H9 (cell line): ENCODE measurements around the gene OTUD3. TPM values are rescaled to one million over a fixed set of nuclear protein-coding genes. Genes with fewer than 3 reads are reported as not detected.

Source experiments
- DNase-seq: peaks from one replicate; pipeline ENCODE4 v3.0.0-alpha.2; 2017
- H2AFZ ChIP-seq: one replicate; pipeline ENCODE4 v1.6.1; 2013; ENCODE audit warnings: mild to moderate bottlenecking, low read length, control low read depth, moderate library complexity
- H2AK5ac ChIP-seq: 2 replicates; pipeline ENCODE4 v1.6.1; 2013; ENCODE audit warnings: low read length, control low read depth, mixed read lengths; ENCODE audit not compliant: insufficient read length
- H2BK120ac ChIP-seq: one replicate; pipeline ENCODE4 v1.6.1; 2013; ENCODE audit warnings: low read depth, mild to moderate bottlenecking, low read length, control low read depth, inconsistent platforms; ENCODE audit not compliant: poor library complexity, severe bottlenecking
- H2BK12ac ChIP-seq: 2 replicates; pipeline ENCODE4 v1.6.1; 2013; ENCODE audit warnings: low read length, control low read depth, mixed read lengths, low read depth; ENCODE audit not compliant: insufficient read length
- H2BK15ac ChIP-seq: 2 replicates; pipeline ENCODE4 v1.6.1; 2013; ENCODE audit warnings: low read depth, low read length, control low read depth
- H2BK20ac ChIP-seq: one replicate; pipeline ENCODE4 v1.6.1; 2013; ENCODE audit warnings: low read depth, mild to moderate bottlenecking, low read length, control low read depth, inconsistent platforms; ENCODE audit not compliant: poor library complexity, severe bottlenecking
- H2BK5ac ChIP-seq: 2 replicates; pipeline ENCODE4 v1.6.1; 2013; ENCODE audit warnings: low read length, control low read depth, mixed read lengths; ENCODE audit not compliant: insufficient read length
- H3K14ac ChIP-seq: 2 replicates; pipeline ENCODE4 v1.6.1; 2013; ENCODE audit warnings: low read length, control low read depth; ENCODE audit not compliant: insufficient read depth
- H3K18ac ChIP-seq: 2 replicates; pipeline ENCODE4 v1.6.1; 2013; ENCODE audit warnings: low read depth, mild to moderate bottlenecking, mixed read lengths, low read length, control low read depth; ENCODE audit not compliant: insufficient read length
- H3K23ac ChIP-seq: 2 replicates; pipeline ENCODE4 v1.6.1; 2013; ENCODE audit warnings: low read length, control low read depth, mixed read lengths, low read depth; ENCODE audit not compliant: insufficient read length
- H3K23me2 ChIP-seq: 2 replicates; pipeline ENCODE4 v1.6.1; 2013; ENCODE audit warnings: low read depth, mild to moderate bottlenecking, mixed read lengths, low read length, control low read depth; ENCODE audit not compliant: insufficient read length, poor library complexity, severe bottlenecking
- H3K27ac ChIP-seq: 2 replicates; pipeline ENCODE4 v1.5.1; 2013; ENCODE audit warnings: low read length, control low read depth, mixed read lengths, low read depth; ENCODE audit not compliant: insufficient read length
- H3K27me3 ChIP-seq: 2 replicates; pipeline ENCODE4 v1.6.1; 2013; ENCODE audit warnings: low read length, control low read depth, inconsistent platforms; ENCODE audit not compliant: insufficient read depth
- H3K4ac ChIP-seq: 2 replicates; pipeline ENCODE4 v1.6.1; 2013; ENCODE audit warnings: low read depth, mild to moderate bottlenecking, control low read depth, inconsistent platforms, low read length, moderate library complexity
- H3K4me1 ChIP-seq: 2 replicates; pipeline ENCODE4 v1.6.1; 2013; ENCODE audit warnings: low read length, control low read depth, inconsistent platforms; ENCODE audit not compliant: insufficient read depth
- H3K4me2 ChIP-seq: 2 replicates; pipeline ENCODE4 v1.6.1; 2013; ENCODE audit warnings: low read length, control low read depth, mixed read lengths; ENCODE audit not compliant: insufficient read length, insufficient read depth
- H3K56ac ChIP-seq: 2 replicates; pipeline ENCODE4 v1.6.1; 2013; ENCODE audit warnings: low read depth, mild to moderate bottlenecking, mixed read lengths, low read length, control low read depth; ENCODE audit not compliant: insufficient read length
- H3K79me1 ChIP-seq: 2 replicates; pipeline ENCODE4 v1.6.1; 2013; ENCODE audit warnings: low read depth, mild to moderate bottlenecking, moderate library complexity, low read length, control low read depth, inconsistent platforms; ENCODE audit not compliant: insufficient read depth, poor library complexity, severe bottlenecking
- H3K79me2 ChIP-seq: 2 replicates; pipeline ENCODE4 v1.6.1; 2013; ENCODE audit warnings: low read length, control low read depth, inconsistent platforms; ENCODE audit not compliant: insufficient read depth
- H3K9ac ChIP-seq: 2 replicates; pipeline ENCODE4 v1.6.1; 2013; ENCODE audit warnings: low read length, control low read depth, mixed read lengths; ENCODE audit not compliant: insufficient read length; ENCODE audit errors: extremely low read depth
- H3K9me3 ChIP-seq: one replicate; pipeline ENCODE4 v1.6.1; 2013; ENCODE audit warnings: low read depth, low read length, inconsistent platforms; ENCODE audit not compliant: control insufficient read depth
- H3T11ph ChIP-seq: one replicate; pipeline ENCODE4 v1.6.1; 2013; ENCODE audit warnings: mild to moderate bottlenecking, low read length, control low read depth, inconsistent platforms
- H4K20me1 ChIP-seq: one replicate; pipeline ENCODE4 v1.6.1; 2013; ENCODE audit not compliant: control insufficient read depth, insufficient read length, insufficient read depth
- H4K5ac ChIP-seq: 2 replicates; pipeline ENCODE4 v1.6.1; 2013; ENCODE audit warnings: low read depth, mild to moderate bottlenecking, mixed read lengths, low read length, control low read depth; ENCODE audit not compliant: insufficient read length
- H4K8ac ChIP-seq: replicated peaks from 2 replicates; pipeline ENCODE4 v1.6.1; 2013; ENCODE audit warnings: low read length, control low read depth, mixed read lengths, low read depth; ENCODE audit not compliant: insufficient read length
- H4K91ac ChIP-seq: 2 replicates; pipeline ENCODE4 v1.6.1; 2013; ENCODE audit warnings: low read depth, mild to moderate bottlenecking, moderate library complexity, mixed read lengths, low read length, control low read depth; ENCODE audit not compliant: insufficient read length
- H3K27ac Mint-ChIP-seq, 3 experiments: 2 replicates in 2 of 3; 3 replicates in 1 of 3; pipeline ENCODE4 v1.8.0; 2020 to 2021; ENCODE audit warnings: mixed read lengths in 3 of 3, mild to moderate bottlenecking in 1 of 3, moderate library complexity in 1 of 3
- H3K27me3 Mint-ChIP-seq: 2 replicates; pipeline ENCODE4 v1.8.0; 2021; ENCODE audit warnings: low read depth, mild to moderate bottlenecking, moderate library complexity, mixed read lengths
- H3K36me3 Mint-ChIP-seq, 3 experiments: 2 replicates in 2 of 3; 3 replicates in 1 of 3; pipeline ENCODE4 v1.8.0; 2020 to 2021; ENCODE audit warnings: low read depth in 3 of 3, mixed read lengths in 3 of 3; ENCODE audit not compliant: insufficient read depth in 1 of 3
- H3K4me1 Mint-ChIP-seq, 2 experiments: 2 replicates each; pipeline ENCODE4 v1.8.0; 2020; ENCODE audit warnings: mixed read lengths in 2 of 2
- H3K4me3 Mint-ChIP-seq, 2 experiments: 2 replicates in 1 of 2; 3 replicates in 1 of 2; pipeline ENCODE4 v1.8.0; 2020 to 2021; ENCODE audit warnings: mild to moderate bottlenecking in 2 of 2, mixed read lengths in 2 of 2, moderate library complexity in 1 of 2
- H3K9me3 Mint-ChIP-seq, 2 experiments: 2 replicates in 1 of 2; 3 replicates in 1 of 2; pipeline ENCODE4 v1.8.0; 2020; ENCODE audit warnings: mild to moderate bottlenecking in 2 of 2, mixed read lengths in 2 of 2, moderate library complexity in 1 of 2
- WGBS: extraction: QIAGEN DNeasy Blood & Tissue Kit; methylation state at CpG from one replicate; pipeline ENCODE4 v1.1.7; 2013; ENCODE audit warnings: missing lambda C conversion rate, low lambda C conversion rate, mixed read lengths; ENCODE audit not compliant: insufficient read length; ENCODE audit errors: extremely low coverage; 5-methylcytosine and 5-hydroxymethylcytosine counted together
- total RNA-seq: library from RNA; stranded (reverse); gene quantifications from 2 replicates; pipeline ENCODE4 v1.2.1, GENCODE V29; 2021
- TF ChIP-seq, protein P1 (sequence below): fragments of 200-600 bp; sonication (generic); conservative IDR thresholded peaks from 3 replicates; pipeline ENCODE4 v1.8.0; 2021; ENCODE audit warnings: antibody characterized with exemption, mild to moderate bottlenecking

The OTUD3 gene
- total RNA-seq, 1 experiment from 2014 or later, result 12.0 TPM

DNA sequence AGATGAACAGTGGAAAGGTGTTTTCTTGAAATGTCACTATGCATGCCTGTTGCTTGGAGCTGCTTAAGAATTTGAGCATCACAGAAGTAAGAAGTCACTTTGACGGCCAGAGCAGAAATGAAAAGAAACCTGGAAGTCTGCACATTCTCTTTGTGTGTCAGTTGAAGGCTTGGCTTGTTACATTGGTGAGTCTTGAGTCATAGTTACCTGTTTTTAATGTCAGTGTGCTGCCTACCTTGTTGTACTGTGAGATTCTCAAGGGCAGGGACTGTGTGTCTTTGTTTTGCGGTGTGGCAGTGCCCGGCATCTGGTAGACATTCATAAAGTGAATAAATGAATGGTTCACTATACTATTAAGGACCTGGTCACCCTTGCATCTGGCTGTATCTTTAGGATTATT is 9.9 kb downstream of the OTUD3 start:
- Histone ChIP-seq H3K79me1 (peaks cover 9% of the 10 kb centered on the region), H3T11ph (no peak overlapping the region), H3K23ac (no peak overlapping the region), H3K79me2 (peaks cover 9% of the 10 kb centered on the region; the same call in 1 of the 2 replicates), H2AFZ (no peak overlapping the region), H4K5ac (no peak overlapping the region), H3K18ac (no peak overlapping the region), H3K4me2 (no peak overlapping the region), H3K9me3 (no peaks in the 10 kb centered on the region), H3K27me3 (no peaks in the 10 kb centered on the region), H3K4me1 (peaks cover 2% of the 10 kb centered on the region; the same call in 1 of the 2 replicates), H4K8ac (no peak overlapping the region), H4K91ac (no peak overlapping the region), H3K23me2 (no peaks in the 10 kb centered on the region), H3K56ac (no peak overlapping the region), H2BK12ac (no peak overlapping the region), H3K4ac (no peak overlapping the region), H3K27ac (no peak overlapping the region), H3K14ac (no peak overlapping the region), H3K9ac (no peak overlapping the region), H2BK120ac (no peak overlapping the region), H2BK20ac (no peak overlapping the region), H4K20me1 (no peaks in the 10 kb centered on the region), H2AK5ac (no peak overlapping the region), H2BK5ac (no peak overlapping the region), H2BK15ac (no peak overlapping the region)
- Mint-ChIP-seq H3K27ac (no peak overlapping the region), H3K4me1 (peaks cover 0 to 3% of the 10 kb centered on the region in 2 experiments; a peak in 1 of 4 replicates), H3K9me3 (no peaks in the 10 kb centered on the region), H3K36me3 (peaks cover 12 to 55% (median 48%) of the 10 kb centered on the region in 3 experiments; a peak in 6 of 7 replicates), H3K27me3 (no peaks in the 10 kb centered on the region), H3K4me3 (no peak overlapping the region)
- no CpG with 5 or more reads among the region's 3 CpGs for whole genome bisulfite sequencing
- DNase-seq, result no peak
- TF ChIP-seq, protein P1, sequence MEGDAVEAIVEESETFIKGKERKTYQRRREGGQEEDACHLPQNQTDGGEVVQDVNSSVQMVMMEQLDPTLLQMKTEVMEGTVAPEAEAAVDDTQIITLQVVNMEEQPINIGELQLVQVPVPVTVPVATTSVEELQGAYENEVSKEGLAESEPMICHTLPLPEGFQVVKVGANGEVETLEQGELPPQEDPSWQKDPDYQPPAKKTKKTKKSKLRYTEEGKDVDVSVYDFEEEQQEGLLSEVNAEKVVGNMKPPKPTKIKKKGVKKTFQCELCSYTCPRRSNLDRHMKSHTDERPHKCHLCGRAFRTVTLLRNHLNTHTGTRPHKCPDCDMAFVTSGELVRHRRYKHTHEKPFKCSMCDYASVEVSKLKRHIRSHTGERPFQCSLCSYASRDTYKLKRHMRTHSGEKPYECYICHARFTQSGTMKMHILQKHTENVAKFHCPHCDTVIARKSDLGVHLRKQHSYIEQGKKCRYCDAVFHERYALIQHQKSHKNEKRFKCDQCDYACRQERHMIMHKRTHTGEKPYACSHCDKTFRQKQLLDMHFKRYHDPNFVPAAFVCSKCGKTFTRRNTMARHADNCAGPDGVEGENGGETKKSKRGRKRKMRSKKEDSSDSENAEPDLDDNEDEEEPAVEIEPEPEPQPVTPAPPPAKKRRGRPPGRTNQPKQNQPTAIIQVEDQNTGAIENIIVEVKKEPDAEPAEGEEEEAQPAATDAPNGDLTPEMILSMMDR, result no peak
